ENCODE results near the gene ZNF587B. TPM values are rescaled to one million over a fixed set of nuclear protein-coding genes. Genes with fewer than 3 reads are reported as not detected.
"Not testable (repeated sequence)": the region's sequence is repeated elsewhere in the genome, so short reads cannot be mapped to it uniquely, and the experiment has no call there.

The ZNF587B gene
- total RNA-seq, 1 experiment from 2014 or later: 20.0 TPM

- CTCF ChIA-PET: no interaction called here
- BruUV-seq (replicated peaks): no TSS peak
Measured at GRCh38 chr19:57788114-57788692, 41.9 kb upstream of the ZNF587B start.

GRCh38 chr19:57789288-57789687, 40.8 kb upstream of the ZNF587B start:
- ChIA-PET POLR2A (ENCODE audit: low non-redundant PET) (no interaction called here), CTCF (no interaction called here)
- Histone ChIP-seq H3K27ac (ENCODE audit: low read depth, low read length, poor library complexity, severe bottlenecking) (no peak overlapping the region), H3K27me3 (replicated peaks; ENCODE audit: insufficient read depth, low read depth, low read length, poor library complexity) (no peaks in the 10 kb centered on the region), H3K9me3 (ENCODE audit: low read depth, low read length, poor library complexity, severe bottlenecking) (no peaks in the 10 kb centered on the region), H3K36me3 (ENCODE audit: insufficient read depth, low read length, poor library complexity, severe bottlenecking) (peaks cover 13% of the 10 kb centered on the region), H3K4me3 (ENCODE audit: low read depth, low read length, poor library complexity, severe bottlenecking) (no peak overlapping the region), H3K4me1 (ENCODE audit: insufficient read depth, low read length, poor library complexity, severe bottlenecking) (no peaks in the 10 kb centered on the region)
- intact Hi-C loops (cut with micrococcal nuclease; ENCODE audit: unreplicated experiment): no loop called here
- no peak for DNase-seq (ENCODE audit: low spot score)
- TF ChIP-seq EZH2 (IDR thresholded peaks at IDR 0.05; ENCODE audit: borderline replicate concordance, low read depth, low read length, poor library complexity, severe bottlenecking) (no peak), CTCF (conservative IDR thresholded peaks at IDR 0.05; ENCODE audit: low read depth, low read length) (no peak)
- BruUV-seq (replicated peaks): no TSS peak

More at GRCh38 chr19:57788114-57788692, 41.9 kb upstream of the ZNF587B start:
- no peaks in the 10 kb centered on the region for H3K9me3 ChIP-seq (ENCODE audit: low read depth, low read length, poor library complexity, severe bottlenecking)
- no peaks in the 10 kb centered on the region for H3K4me1 ChIP-seq (ENCODE audit: insufficient read depth, low read length, poor library complexity, severe bottlenecking)
- DNase-seq (ENCODE audit: low spot score): no peak
- H3K27ac ChIP-seq (ENCODE audit: low read depth, low read length, poor library complexity, severe bottlenecking): no peak overlapping the region
- no peaks in the 10 kb centered on the region for H3K27me3 ChIP-seq (replicated peaks; ENCODE audit: insufficient read depth, low read depth, low read length, poor library complexity)
- TF ChIP-seq CTCF (conservative IDR thresholded peaks at IDR 0.05; ENCODE audit: low read depth, low read length): no peak
- TF ChIP-seq EZH2 (IDR thresholded peaks at IDR 0.05; ENCODE audit: borderline replicate concordance, low read depth, low read length, poor library complexity, severe bottlenecking): no peak
- POLR2A ChIA-PET (ENCODE audit: low non-redundant PET): no interaction called here
- intact Hi-C loops (cut with micrococcal nuclease; ENCODE audit: unreplicated experiment): no loop called here
- H3K4me3 ChIP-seq (ENCODE audit: low read depth, low read length, poor library complexity, severe bottlenecking): no peak overlapping the region
- H3K36me3 ChIP-seq (ENCODE audit: insufficient read depth, low read length, poor library complexity, severe bottlenecking): peaks cover 13% of the 10 kb centered on the region

- H3K4me3 ChIP-seq (ENCODE audit: low read depth, low read length, poor library complexity, severe bottlenecking); H3K27me3 ChIP-seq (replicated peaks; ENCODE audit: insufficient read depth, low read depth, low read length, poor library complexity); DNase-seq (ENCODE audit: low spot score); POLR2A ChIA-PET (ENCODE audit: low non-redundant PET); CTCF ChIA-PET; H3K36me3 ChIP-seq (ENCODE audit: insufficient read depth, low read length, poor library complexity, severe bottlenecking); intact Hi-C loops (cut with micrococcal nuclease; ENCODE audit: unreplicated experiment); H3K9me3 ChIP-seq (ENCODE audit: low read depth, low read length, poor library complexity, severe bottlenecking); H3K4me1 ChIP-seq (ENCODE audit: insufficient read depth, low read length, poor library complexity, severe bottlenecking); H3K27ac ChIP-seq (ENCODE audit: low read depth, low read length, poor library complexity, severe bottlenecking); BruUV-seq (replicated peaks): not testable (repeated sequence)
Measured at GRCh38 chr19:57796580-57796979, 33.5 kb upstream of the ZNF587B start.

- CTCF ChIA-PET: no interaction called here
- no peak overlapping the region for H3K4me3 ChIP-seq (ENCODE audit: low read depth, low read length, poor library complexity, severe bottlenecking)
- TF ChIP-seq EZH2 (IDR thresholded peaks at IDR 0.05; ENCODE audit: borderline replicate concordance, low read depth, low read length, poor library complexity, severe bottlenecking): no peak
- no peak for TF ChIP-seq CTCF (conservative IDR thresholded peaks at IDR 0.05; ENCODE audit: low read depth, low read length)
Measured at GRCh38 chr19:57800696-57801095, 29.4 kb upstream of the ZNF587B start.

More at GRCh38 chr19:57800696-57801095, 29.4 kb upstream of the ZNF587B start:
- H3K27ac ChIP-seq (ENCODE audit: low read depth, low read length, poor library complexity, severe bottlenecking): no peak overlapping the region
- H3K9me3 ChIP-seq (ENCODE audit: low read depth, low read length, poor library complexity, severe bottlenecking): no peaks in the 10 kb centered on the region
- no peaks in the 10 kb centered on the region for H3K27me3 ChIP-seq (replicated peaks; ENCODE audit: insufficient read depth, low read depth, low read length, poor library complexity)
- POLR2A ChIA-PET (ENCODE audit: low non-redundant PET): no interaction called here
- intact Hi-C loops (cut with micrococcal nuclease; ENCODE audit: unreplicated experiment): no loop called here
- H3K36me3 ChIP-seq (ENCODE audit: insufficient read depth, low read length, poor library complexity, severe bottlenecking): no peaks in the 10 kb centered on the region
- no TSS peak for BruUV-seq (replicated peaks)
- H3K4me1 ChIP-seq (ENCODE audit: insufficient read depth, low read length, poor library complexity, severe bottlenecking): peaks cover 7% of the 10 kb centered on the region
- DNase-seq (ENCODE audit: low spot score): no peak

Measured in A673 (cell line).